Kidney tubule cell (primary cell): Measurements from ENCODE around the gene REXO2.

ENCODE experiments used
- DNase-seq: peaks from one replicate; pipeline ENCODE4 v3.0.0-alpha.2; 2018; ENCODE audit warnings: low spot score

The REXO2 gene

DNA sequence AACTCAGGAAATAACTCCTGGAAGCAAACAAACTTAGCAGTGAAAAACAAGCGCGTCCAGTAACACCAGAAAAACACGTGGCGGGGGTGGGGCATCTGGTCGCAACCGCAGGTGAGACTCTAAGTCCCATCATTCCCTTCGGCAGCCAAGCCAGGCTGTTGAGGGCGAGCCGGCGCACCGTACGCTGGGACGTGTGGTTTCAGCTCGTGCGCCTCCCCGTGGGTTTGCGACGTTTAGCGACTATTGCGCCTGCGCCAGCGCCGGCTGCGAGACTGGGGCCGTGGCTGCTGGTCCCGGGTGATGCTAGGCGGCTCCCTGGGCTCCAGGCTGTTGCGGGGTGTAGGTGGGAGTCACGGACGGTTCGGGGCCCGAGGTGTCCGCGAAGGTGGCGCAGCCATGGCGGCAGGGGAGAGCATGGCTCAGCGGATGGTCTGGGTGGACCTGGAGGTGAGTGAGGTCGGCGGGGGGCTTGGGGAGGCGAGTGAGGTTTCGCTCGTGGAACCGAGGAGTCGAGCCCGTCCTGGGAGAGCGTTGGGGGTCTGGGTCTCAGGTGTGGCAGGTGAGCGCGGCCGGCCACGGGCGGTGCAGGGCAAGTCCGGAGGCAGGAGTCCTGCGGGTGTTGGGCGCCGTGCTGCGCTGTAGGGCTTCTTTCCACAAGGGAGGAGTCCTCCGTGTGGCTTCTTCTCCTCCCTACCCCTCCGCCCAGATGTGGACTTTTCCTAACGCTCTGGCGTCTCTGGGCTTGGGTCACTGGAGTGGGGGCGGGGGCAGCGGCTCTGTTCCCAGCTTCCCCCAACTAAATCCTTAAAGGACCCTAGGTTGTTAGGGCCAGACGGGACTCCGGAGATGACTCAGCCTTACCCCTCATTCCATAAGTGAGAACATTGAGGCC is at the start of gene REXO2:
Gene REXO2 (plus strand): TSS at position 239 of the 892 bp plus-strand sequence. CDS start 62 bp downstream, at position 301.
- DNase-seq: peak; percentile 95

DNA sequence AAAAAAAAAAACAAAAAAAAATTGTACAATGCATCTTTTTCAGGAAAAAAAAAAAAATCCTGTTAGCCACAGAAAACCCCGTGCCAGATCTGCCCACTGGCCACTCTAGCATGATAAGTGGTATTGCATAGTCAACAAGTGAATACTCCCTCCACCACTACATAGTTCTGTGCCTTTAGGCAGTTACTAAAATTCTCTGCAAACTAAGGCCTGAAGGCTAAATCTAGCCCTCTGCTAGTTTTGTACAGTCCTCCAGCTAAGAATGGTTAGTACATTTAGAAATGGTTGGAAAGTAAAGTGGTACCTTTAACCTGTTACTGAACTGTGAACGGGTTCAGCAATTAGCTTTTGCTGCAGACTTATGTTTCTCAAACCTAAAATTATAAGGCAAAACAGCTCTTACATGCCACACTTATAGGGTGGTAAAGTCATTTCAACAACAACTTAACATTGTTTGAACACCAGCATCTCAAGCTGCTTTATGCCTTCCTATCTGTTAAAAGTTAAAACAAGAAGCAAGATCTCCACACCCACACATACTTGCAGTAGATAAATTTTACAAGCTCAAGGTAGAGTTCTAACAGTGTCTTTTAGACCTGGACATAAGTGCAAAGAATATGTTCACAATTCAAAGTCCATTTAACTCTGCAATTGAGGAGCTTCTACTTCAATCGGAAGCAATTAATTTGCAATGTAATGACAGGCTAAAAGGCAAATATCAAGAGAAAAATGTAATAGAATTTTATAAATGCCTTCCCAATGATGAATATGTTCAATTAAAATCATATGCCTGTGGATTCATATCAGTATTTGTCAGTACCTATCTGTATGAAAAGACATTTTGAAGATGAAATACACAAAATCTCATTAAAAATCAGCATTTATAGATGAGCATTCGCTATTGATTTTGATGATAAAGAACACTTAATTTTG is 46.3 kb upstream of the REXO2 start:
- no peak for DNase-seq

GRCh38 chr11:114395736-114396135 is 43.5 kb upstream of the REXO2 start:
- peak; percentile 33 for DNase-seq

DNA sequence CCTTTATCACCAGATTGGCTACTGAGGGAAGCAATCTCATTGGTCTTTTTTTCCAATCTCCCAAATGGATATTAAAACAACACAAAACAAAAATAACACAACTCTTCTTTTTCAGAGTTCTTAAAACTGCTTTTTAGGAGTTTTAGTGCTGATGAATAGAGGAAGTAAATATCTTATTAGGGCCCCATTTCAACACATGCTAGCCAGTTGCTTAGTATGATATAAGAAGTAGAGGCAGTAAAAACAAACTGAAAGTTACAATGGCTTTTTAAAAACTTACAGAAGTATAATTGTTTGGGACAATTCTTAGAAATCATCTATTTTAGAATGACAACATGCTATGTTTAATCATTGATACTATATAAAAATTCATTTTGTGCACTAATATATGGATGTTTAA is 42.4 kb upstream of the REXO2 start:
- no peak for DNase-seq

- DNase-seq: no peak
Observed at GRCh38 chr11:114397349-114397982, 41.8 kb upstream of the REXO2 start.

GRCh38 chr11:114398303-114398920 is 40.9 kb upstream of the REXO2 start:
- peak; percentile 21 for DNase-seq

- peak; percentile 46 for DNase-seq
Observed at GRCh38 chr11:114399490-114400215, 39.6 kb upstream of the REXO2 start.

GRCh38 chr11:114400216-114400914 is 38.9 kb upstream of the REXO2 start, which contains the start of the genes C11orf71 and RBM7:
TSS of gene C11orf71 (minus strand) at chr11:114400511. CDS start at chr11:114400331, 180 bp downstream.
TSS of gene RBM7 (plus strand) at chr11:114400666. CDS start at chr11:114400672, 6 bp downstream.
- peak; percentile 100 for DNase-seq

DNA sequence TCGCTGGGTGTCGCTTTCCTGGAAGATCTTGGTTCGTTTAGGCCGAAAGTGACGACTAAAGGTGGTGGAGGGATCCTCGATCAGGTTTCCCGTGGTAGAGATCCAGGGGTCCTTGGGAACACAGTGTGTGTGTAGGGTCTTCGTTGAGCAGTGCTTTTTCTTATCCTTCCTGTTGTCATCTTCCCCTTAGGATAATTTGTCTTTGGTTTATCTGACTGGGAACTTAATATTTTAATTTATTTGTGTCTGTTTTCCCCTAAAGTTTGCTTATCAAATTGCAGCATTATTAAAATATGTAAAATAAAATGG is 38.4 kb upstream of the REXO2 start:
- DNase-seq: no peak

DNA sequence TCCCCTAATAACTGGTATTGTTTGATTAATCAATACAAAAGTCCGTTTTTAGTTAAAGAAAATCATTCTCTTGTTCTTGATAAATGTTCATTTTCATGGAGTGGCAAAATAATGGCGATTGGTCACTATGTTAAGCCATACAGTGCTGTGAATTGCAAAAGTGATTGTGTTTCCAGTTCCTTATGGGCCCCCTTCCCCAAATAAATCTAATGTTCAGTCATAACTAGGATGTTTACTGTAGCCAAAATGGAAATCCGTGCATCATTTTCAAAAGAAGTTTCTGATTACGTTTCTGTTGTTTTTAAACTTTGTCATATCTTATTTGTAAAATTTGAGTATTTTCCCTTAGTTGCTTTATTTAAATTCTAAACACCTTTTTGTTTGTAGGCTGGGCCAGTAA is 38.0 kb upstream of the REXO2 start:
- DNase-seq: peak; percentile 2

DNA sequence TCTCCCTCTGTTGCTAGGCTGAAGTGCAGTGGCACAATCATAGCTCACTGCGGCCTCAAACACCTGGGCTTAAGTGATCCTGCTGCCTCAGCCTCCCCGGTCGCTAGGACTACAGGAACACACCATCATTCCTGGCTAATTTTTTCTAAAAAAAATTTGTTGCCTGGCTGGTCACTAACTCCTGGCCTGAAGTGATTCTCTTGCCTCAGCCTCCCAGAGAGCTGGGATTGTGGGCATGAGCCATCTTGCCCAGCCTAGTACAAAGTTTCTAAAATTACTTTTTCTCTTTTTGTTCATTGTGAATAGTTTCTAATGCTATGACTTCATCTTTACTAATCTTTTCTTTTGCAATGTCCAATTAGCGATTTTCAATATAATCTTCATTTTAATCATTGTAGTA is 26.3 kb upstream of the REXO2 start:
- no peak for DNase-seq

DNA sequence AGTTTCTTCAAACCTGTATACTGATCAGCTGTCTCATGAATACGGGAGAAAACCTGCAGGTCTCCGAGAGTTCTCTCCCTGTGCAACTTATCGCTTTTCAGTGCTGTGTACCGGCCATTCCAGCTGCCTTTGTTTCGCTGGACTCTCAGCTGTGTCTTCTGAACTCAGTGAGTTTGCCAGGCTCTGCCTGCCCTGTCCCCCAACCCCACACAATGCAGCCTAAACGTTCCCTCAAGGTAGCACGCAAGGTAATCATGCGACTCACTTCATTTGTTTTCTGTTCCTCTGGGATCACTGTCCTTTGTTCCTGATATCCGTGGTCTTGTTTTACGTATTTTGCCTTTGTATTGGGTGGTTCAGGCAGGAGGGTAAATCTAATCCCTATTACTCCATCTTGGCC is 25.3 kb upstream of the REXO2 start:
- DNase-seq: no peak

- DNase-seq: peak; percentile 93
Observed at GRCh38 chr11:114416441-114416961, 22.8 kb upstream of the REXO2 start.

- no peak for DNase-seq
Observed at GRCh38 chr11:114426280-114426679, 13.0 kb upstream of the REXO2 start.

GRCh38 chr11:114430290-114430689 is 9.0 kb upstream of the REXO2 start:
- DNase-seq: no peak

- DNase-seq: no peak
Observed at GRCh38 chr11:114432893-114433292, 6.4 kb upstream of the REXO2 start.

DNA sequence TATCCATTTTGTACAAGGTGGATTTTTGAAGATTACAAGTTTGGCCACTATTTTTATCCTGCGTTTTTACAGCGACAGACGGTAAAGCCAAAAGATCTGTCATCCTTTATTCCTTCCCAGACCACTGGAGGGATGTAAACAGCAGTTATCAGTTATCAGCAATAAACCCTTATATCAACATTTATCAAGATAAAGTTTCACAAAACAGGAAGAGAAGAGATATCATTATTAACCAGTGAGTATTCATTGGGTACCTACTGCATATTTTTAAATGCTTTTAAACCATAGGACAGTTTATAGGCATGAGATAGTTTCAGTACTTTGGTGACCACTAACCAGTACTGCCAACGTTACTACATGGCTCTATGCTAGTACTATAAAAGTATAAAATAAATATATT is 5.9 kb upstream of the REXO2 start:
- DNase-seq: no peak

DNA sequence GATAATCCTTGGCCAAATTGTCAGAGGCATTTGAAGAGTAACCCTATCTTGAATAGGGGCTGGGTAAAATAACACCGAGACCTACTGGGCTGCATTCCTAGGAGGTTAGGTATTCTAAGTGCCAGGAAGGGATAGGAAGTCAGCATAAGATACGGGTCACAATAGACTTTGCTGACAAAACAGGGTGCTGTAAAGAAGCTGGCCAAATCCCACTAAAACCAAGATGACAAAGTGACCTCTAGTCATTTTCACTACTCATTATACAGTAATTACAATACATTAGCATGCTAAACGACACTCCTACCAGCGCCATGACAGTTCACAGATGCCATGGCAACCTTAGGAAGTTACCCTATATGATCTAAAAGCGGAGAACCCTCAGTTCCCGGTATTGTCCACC is 964 bp upstream of the REXO2 start:
- DNase-seq: peak; percentile 58

- DNase-seq: peak; percentile 5
Observed at GRCh38 chr11:114440121-114440860, 1.0 kb downstream of the REXO2 start.
